Bronchial epithelial cell (primary cell): ENCODE data around the gene APOBEC4. TPM values are rescaled to one million over a fixed set of nuclear protein-coding genes. Genes with fewer than 3 reads are reported as not detected.

Experiments used
- DNase-seq: peaks from one replicate; pipeline ENCODE4 v3.0.0-alpha.2; 2010; ENCODE audit warnings: low read depth
- FAIRE-seq: peaks from 2 replicates; lab custom pipeline; 2011; peaks lifted over from hg19 to GRCh38; lab: Jason Lieb, UNC
- H3K27me3 ChIP-seq: 2 replicates; pipeline ENCODE4 v1.5.1; 2011; ENCODE audit warnings: low read length; ENCODE audit not compliant: control insufficient read depth, insufficient read depth
- H3K36me3 ChIP-seq: 2 replicates; pipeline ENCODE4 v1.5.1; 2011; ENCODE audit warnings: low read length; ENCODE audit not compliant: control insufficient read depth, insufficient read depth
- H3K4me3 ChIP-seq: 2 replicates; pipeline ENCODE4 v1.5.1; 2011; ENCODE audit warnings: mild to moderate bottlenecking, low read depth, low read length, control low read depth
- total RNA-seq: library from RNA; depleted of rRNA; stranded (reverse); fragments of >200 nt; gene quantifications from 2 replicates; pipeline ENCODE4 v1.2.1, GENCODE V29; 2014
- TF ChIP-seq, protein P1 (sequence below): IDR thresholded peaks from 2 replicates; pipeline ENCODE4 v1.5.1; 2011; ENCODE audit warnings: mild to moderate bottlenecking, moderate library complexity, low read length, control low read depth, inconsistent platforms; ENCODE audit not compliant: insufficient read depth, severe bottlenecking

APOBEC4 gene
- total RNA-seq, 1 donor from 2014 or later, result not detected

DNA sequence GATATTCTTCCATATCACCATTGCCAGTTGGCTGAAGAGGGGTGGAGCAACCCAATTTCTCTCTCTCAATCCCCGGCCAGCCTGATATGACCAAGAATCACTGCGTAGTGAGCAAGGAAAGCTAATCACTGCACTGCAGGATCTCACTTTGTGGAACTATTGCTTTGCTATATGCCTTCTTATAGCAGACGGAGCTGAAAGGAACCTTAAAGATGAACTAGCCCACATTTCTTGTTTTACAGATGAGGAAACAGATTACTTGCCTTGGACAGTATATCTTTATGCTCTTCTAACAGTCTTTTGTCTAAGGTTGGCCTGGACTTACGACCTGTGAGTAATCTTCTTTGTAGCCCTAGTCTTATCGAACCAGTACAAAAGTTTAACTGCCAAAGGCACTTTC, 7.6 kb downstream of the APOBEC4 start:
- DNase-seq, result no peak
- TF ChIP-seq, protein P1, sequence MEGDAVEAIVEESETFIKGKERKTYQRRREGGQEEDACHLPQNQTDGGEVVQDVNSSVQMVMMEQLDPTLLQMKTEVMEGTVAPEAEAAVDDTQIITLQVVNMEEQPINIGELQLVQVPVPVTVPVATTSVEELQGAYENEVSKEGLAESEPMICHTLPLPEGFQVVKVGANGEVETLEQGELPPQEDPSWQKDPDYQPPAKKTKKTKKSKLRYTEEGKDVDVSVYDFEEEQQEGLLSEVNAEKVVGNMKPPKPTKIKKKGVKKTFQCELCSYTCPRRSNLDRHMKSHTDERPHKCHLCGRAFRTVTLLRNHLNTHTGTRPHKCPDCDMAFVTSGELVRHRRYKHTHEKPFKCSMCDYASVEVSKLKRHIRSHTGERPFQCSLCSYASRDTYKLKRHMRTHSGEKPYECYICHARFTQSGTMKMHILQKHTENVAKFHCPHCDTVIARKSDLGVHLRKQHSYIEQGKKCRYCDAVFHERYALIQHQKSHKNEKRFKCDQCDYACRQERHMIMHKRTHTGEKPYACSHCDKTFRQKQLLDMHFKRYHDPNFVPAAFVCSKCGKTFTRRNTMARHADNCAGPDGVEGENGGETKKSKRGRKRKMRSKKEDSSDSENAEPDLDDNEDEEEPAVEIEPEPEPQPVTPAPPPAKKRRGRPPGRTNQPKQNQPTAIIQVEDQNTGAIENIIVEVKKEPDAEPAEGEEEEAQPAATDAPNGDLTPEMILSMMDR, result no peak
- H3K4me3 ChIP-seq, result no peak overlapping the region
- no peaks in the 10 kb centered on the region for H3K27me3 ChIP-seq
- no peaks in the 10 kb centered on the region for H3K36me3 ChIP-seq
- no peak for FAIRE-seq

DNA sequence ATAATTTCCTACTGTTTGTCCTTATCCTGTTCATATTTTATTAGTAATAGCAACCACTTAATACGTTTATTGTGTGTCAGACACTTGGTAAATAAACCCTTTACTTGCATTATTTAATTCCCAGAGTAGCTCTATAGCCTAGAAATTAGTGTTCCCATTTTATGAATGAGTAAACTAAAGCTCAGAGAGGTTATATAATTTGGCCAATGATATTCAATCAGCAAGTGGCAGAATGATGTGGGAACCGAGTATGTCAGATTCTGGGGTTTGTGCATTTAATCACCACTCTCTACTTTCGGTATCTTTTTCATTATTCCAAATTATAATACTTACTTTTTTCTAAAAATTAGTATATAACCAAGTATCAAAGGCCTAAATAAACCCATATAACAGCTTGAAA, 10.9 kb downstream of the APOBEC4 start:
- DNase-seq (no peak), FAIRE-seq (no peak)
- H3K4me3 ChIP-seq, result no peak overlapping the region
- TF ChIP-seq, protein P1, result no peak
- H3K27me3 ChIP-seq, result no peaks in the 10 kb centered on the region
- H3K36me3 ChIP-seq, result no peaks in the 10 kb centered on the region

DNA sequence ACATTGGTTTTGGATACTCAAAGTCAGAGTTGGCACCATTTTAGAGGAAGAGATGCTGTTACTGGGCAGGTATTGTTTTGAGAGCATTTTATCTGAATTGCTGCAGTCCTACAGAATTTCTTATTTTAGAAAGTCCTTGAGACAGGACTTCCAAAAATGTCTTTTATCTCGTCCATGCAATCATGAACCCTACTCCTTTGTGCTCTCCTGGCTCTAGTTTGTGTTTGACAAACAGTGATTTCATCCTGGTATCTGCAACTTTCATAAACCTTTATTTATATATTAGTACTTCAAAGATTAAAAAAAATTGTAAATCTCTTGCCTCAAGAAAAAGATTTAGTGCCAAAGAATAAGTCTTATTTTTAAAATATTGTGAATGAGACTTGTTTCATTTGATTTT, 12.9 kb downstream of the APOBEC4 start:
- Histone ChIP-seq H3K4me3 (no peak overlapping the region), H3K27me3 (no peaks in the 10 kb centered on the region), H3K36me3 (no peaks in the 10 kb centered on the region)
- FAIRE-seq (no peak), DNase-seq (no peak)
- TF ChIP-seq, protein P1, result no peak

DNA sequence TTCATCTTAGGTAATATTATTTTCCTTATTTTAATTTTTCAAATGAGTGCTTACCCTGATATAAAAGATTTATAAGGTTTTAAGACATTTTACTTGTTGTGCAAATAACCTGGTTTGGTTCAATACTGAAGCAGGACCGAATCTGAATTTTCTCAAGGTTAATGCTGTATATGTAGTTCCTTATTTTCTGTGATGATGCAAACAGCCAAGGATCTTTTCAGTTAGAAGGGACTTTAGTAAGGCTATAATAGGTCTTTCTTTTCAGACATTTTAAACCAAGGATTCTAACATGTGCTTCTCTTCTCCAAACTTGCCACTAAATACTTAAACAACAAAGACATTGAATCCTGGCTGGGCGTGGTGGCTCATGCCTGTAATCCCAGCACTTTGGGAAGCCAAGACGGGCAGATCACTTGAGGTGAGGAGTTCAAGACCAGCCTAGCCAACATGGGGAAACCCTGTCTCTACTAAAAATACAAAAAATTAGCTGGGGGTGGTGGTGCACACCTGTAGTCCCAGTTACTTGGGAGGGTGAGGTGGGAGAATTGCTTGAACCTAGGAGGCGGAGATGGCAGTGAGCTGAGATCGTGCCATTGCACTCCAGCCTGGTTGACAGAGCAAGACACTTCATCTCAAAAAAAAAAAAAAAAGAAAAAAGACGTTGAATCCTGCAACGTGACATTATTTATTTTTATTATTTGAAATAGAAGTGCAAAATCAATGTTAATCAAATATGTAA, 14.3 kb downstream of the APOBEC4 start:
- no peaks in the 10 kb centered on the region for H3K27me3 ChIP-seq
- TF ChIP-seq, protein P1, result no peak
- no peak for FAIRE-seq
- no peak for DNase-seq
- no peak overlapping the region for H3K4me3 ChIP-seq
- no peaks in the 10 kb centered on the region for H3K36me3 ChIP-seq

DNA sequence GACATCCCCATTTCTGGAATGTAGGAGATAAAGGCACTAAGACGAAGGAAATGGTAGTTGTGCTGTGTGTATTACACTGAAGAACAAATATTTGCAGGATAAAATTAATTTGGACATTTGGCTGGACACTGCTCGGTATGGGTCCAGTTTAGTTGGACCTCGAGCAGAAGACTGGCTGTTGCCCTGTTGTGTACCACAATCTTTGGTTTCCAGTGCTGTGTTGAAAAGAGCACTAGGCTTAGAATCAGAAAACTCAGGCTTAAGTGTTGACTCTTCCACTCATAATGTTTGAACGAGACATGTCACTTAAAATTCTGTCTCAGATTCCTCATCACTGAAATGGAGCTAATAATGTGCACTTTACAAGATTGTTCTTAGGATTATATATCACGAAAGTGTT, 16.3 kb downstream of the APOBEC4 start:
- FAIRE-seq, result no peak
- Histone ChIP-seq H3K4me3 (no peak overlapping the region), H3K36me3 (peaks cover 2% of the 10 kb centered on the region), H3K27me3 (no peaks in the 10 kb centered on the region)
- TF ChIP-seq, protein P1, result no peak
- no peak for DNase-seq

DNA sequence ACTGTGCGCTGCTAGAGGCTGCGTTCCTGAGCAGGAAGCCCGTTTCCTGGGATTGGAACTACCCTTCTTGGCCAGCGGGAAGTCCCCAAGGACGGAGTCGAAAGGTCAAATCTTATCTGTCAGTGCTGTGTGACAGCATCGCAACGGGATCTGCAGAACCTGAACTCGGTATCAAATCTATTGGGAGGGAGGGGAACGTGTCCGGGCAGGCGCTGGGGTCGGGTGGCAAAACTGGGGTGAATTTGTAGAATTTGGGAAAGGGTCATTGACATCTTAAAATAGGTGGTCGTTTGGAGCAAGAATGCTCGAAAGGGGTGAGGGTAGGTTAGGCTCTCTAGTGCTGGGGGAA, 16.8 kb downstream of the APOBEC4 start:
- DNase-seq, result no peak
- Histone ChIP-seq H3K4me3 (peak overlapping the region; percentile 98), H3K36me3 (peaks cover 2% of the 10 kb centered on the region), H3K27me3 (no peaks in the 10 kb centered on the region)
- TF ChIP-seq, protein P1, result no peak
- FAIRE-seq, result no peak
